Measurements from ENCODE around the gene ZNF805. TPM values are rescaled to one million over a fixed set of nuclear protein-coding genes. Genes with fewer than 3 reads are reported as not detected.
A peak's percentile ranks its signal among the peaks of the same experiment; 100 is the strongest.
"Not testable (repeated sequence)": the region's sequence is repeated elsewhere in the genome, so short reads cannot be mapped to it uniquely, and the experiment has no call there.

The ZNF805 gene
- total RNA-seq, 2 donors from 2014 or later = 12.9 to 15.5 TPM

GRCh38 chr19:57253767-57254166 lies 13.3 kb downstream of the ZNF805 start:
- not testable (repeated sequence) for DNase-seq (ENCODE audit: low spot score)
- intact Hi-C loops (cut with DNase I) = loop anchor here in 1 of 2 donors (2.0 kb wide), 1 partner anchor 27 kb away; no protein-coding TSS in a partner anchor

- intact Hi-C loops (cut with DNase I) = no loop called here
- no peak for DNase-seq (ENCODE audit: low spot score)
These were observed 21.6 kb downstream of the ZNF805 start for GRCh38 chr19:57262044-57262443.

DNA sequence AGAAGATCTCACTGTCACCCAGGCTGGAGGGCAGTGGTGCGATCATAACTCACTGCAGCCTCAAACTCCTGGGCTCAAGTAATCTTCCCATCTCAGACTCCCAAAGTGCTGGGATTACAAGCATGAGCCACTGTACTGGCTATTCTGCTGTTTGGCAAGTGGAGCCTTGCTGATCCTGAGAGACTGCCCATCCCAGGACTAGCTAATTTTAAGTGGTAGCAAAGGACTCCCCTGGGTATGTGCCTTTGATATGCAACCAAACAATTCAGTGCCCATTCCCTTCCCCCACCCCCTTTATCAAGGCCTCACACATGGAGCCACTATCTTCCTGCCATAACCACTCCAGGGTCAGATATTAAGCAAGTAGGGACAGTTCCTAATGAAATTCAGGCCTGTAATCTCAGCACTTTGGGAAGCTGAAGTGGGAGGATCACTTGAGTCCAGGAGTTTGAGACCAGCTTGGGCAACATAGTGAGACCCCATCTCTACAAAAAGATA lies 22.9 kb downstream of the ZNF805 start:
- intact Hi-C loops (cut with DNase I) = no loop called here
- DNase-seq (ENCODE audit: low spot score) = no peak

DNA sequence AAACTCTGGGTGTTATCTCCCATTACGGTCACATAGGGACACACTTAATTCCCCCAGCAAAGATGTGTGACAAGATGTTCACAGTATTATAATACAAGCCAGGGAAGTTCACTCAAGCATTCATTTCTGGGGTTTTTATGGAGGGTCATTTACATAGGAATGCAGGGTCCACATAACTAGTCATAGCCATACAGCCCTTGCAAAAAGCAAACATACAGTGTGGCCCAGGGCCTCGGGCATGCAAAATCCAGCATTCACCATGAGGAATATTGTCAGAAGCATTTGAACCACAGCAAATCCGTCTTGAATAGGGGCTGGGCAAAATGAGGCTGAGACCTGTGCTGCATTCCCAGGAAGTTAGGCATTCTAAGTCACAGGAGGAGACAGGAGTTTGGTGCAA lies 26.9 kb downstream of the ZNF805 start:
- intact Hi-C loops (cut with DNase I) = no loop called here
- no peak for DNase-seq (ENCODE audit: low spot score)

DNA sequence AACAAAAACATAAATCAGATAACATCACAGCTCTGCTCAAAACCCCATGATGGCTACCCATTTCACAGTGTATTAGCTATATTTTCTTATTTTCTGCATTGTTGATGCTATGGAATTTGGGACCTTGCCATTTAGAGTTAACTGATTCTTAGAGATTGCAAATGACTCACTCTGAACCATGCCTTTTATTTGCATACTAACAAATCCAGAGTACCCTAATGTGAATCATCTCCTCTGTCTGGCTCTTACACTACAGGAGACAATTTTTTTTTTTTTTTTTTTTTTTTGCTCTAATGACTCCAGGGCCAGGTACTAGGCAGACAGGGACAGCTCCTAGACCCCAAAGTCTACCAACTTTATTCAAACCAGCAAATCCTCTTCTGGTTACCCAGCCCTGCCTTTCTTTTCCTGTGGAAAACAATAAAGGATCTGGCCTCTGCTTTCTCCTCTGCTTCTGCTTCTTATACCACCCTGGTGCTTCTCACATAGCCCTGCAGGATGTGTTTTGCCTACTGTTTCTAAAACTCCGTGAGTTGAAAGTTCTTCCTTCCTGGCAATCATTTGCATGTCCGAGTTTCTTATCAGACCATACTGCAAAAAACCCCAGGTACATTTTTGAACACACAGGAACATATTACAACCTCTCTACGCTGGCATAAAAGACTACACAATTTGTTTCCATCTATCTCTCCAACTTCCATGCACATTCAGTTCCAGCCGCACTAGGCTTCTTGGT lies 29.3 kb downstream of the ZNF805 start:
- DNase-seq (ENCODE audit: low spot score) = no peak
- intact Hi-C loops (cut with DNase I) = no loop called here

DNA sequence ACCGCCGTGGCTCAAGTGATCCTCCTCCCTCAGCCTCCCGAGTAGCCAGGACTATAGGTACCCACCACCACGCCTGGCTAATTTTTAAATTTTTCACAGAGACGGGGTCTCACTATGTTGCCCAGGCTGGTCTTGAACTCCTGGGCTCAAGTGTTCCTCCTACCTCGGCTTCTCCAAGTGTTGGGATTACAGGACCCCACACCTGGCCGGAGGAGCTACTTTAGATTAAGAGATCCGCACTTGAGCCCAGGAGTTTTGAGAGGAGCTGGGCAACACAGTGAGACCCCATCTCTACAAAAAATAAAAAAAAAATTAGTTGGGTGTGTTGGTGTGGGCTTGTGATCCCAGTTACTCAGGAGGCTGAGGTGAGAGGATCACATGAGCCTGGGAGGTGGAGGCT lies 30.8 kb downstream of the ZNF805 start:
- intact Hi-C loops (cut with DNase I) = no loop called here
- DNase-seq (ENCODE audit: low spot score) = no peak

DNA sequence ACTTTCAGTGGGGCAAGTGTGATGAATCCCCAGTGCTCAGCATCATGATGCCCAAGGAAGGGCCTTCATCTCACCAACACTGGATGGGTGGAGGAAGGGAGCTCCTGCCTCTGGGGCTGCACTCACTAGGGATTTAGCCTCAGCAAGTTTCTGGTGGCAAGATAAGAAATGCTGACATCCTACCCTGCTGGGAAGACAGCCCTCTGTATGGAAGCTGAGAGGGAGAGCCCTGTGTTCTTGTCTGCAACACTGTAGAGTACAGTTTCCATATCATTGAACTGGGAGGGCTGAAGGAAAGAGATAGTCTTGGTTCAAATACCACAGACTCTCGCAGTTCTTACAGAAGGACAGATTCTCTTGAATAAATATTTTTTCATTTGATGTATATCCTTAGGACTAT lies 32.6 kb downstream of the ZNF805 start:
- no peak for DNase-seq (ENCODE audit: low spot score)
- intact Hi-C loops (cut with DNase I) = no loop called here

- intact Hi-C loops (cut with DNase I) = loop anchor here in 1 of 2 donors (5.0 kb wide), 1 partner anchor 34 kb away; the partner anchor contains the start of gene ZNF805
- no peak for DNase-seq (ENCODE audit: low spot score)
These were observed 36.0 kb downstream of the ZNF805 start for GRCh38 chr19:57276430-57276829.

DNA sequence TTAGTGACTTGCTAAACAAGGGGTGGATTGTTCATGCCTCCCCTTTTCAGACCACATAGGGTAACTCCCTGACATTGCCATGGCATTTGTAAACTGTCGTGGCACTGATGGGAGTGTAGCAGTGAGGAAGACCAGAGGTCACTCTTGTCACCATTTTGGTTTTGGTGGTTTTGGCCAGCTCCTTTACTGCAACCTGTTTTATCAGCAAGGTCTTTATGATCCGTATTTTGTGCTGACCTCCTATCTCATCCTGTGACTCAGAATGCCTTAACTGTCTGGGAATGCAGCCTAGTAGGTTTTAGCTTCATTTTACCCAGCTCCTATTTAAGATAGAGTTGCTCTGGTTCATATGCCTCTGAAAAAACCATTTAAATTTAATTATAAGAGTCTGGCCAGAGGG lies 38.0 kb downstream of the ZNF805 start:
- intact Hi-C loops (cut with DNase I) = loop anchor here in 1 of 2 donors (5.0 kb wide), 1 partner anchor 36 kb away; the partner anchor contains the start of gene ZNF805

GRCh38 chr19:57279418-57280164 lies 39.2 kb downstream of the ZNF805 start:
- peak; percentile 98 for DNase-seq (ENCODE audit: low spot score)
- intact Hi-C loops (cut with DNase I) = loop anchor here in 1 of 2 donors (5.0 kb wide), 1 partner anchor 37 kb away; the partner anchor contains the start of gene ZNF805

More for the DNA sequence above, 38.0 kb downstream of the ZNF805 start:
- DNase-seq (ENCODE audit: low spot score) = not testable (repeated sequence)

DNA sequence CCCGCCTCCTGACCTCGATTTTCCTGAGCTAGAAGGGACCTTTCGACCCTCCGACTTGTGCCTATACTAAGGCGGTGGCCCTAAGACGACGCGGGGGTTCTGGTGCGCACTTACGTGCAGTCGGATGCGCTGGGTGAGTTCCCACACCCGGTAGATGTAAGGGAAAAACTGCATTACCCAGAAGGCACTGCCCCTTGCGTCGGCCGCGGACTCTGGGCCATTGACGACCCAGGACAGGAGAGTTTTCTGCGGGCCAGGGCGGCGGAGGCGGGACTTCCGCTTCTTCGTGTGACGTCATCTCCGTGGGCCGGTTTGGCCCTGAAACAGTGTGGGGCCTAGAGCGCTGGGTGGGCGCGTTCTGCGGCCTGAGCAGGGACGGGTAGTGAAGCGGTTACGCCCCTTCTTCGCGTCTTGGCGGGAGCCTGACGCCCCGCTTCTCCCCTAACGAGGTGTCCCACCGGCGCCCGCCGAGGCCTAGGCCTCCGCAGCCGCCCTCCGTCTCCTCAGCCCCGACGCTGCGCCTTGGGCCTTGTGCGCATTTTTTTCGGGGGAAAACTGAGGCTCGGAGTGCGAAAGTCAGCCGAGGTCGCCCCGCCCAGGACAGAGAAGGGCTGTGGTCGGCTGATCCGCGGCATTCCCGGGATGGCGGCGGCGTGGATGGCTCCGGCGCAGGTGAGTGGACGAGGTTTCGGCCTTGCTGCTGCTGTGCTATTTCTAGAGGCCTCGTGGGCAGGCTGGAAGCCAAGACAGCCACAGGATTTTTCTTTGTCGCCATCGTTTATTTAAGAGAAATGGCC lies 39.9 kb downstream of the ZNF805 start, which contains the start of gene ZNF460:
Gene ZNF460, plus strand, starts transcription at position 321 of the 797 bp plus-strand sequence. Its CDS starts 322 bp downstream, at position 643.
- peak; percentile 99 for DNase-seq (ENCODE audit: low spot score)
- intact Hi-C loops (cut with DNase I) = no loop called here

DNA sequence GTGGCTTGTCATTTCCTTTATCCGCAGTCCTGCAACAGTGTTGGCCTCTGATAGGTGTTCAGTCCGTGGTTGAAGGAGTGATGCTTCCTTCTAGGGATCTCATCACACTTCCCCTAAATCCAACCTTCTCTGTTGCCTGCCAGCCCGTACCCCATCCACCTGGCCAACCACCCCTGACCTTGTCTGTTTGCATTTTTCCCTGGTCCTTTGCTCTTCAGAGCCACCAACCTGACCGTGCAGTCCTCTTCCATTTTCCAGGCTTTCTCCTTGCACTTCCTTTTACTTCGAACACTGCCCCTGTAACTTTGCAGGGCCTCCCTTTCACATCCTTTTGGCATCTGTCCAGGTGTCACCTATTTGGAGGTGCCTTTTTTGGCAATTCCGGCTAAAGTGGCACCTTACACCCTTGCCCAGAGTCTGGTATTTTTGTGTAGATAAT lies 40.5 kb downstream of the ZNF805 start:
- no peak for DNase-seq (ENCODE audit: low spot score)
- intact Hi-C loops (cut with DNase I) = no loop called here

GRCh38 chr19:57282011-57282643 lies 41.7 kb downstream of the ZNF805 start:
- intact Hi-C loops (cut with DNase I) = no loop called here
- no peak for DNase-seq (ENCODE audit: low spot score)

GRCh38 chr19:57288373-57288772 lies 47.9 kb downstream of the ZNF805 start:
- intact Hi-C loops (cut with DNase I) = no loop called here
- DNase-seq (ENCODE audit: low spot score) = no peak

DNA sequence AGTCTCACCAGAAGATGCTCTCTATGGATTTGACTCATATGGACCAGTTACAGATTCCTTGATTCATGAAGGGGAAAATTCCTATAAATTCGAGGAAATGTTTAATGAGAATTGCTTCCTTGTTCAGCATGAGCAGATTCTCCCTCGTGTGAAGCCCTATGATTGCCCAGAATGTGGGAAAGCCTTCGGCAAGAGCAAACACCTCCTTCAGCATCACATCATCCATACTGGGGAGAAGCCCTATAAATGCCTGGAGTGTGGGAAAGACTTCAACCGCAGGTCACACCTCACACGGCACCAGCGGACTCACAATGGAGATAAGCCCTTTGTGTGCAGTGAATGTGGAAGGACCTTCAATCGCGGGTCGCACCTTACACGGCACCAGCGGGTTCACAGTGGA lies 50.5 kb downstream of the ZNF805 start:
- DNase-seq (ENCODE audit: low spot score) = no peak
- intact Hi-C loops (cut with DNase I) = no loop called here

DNA sequence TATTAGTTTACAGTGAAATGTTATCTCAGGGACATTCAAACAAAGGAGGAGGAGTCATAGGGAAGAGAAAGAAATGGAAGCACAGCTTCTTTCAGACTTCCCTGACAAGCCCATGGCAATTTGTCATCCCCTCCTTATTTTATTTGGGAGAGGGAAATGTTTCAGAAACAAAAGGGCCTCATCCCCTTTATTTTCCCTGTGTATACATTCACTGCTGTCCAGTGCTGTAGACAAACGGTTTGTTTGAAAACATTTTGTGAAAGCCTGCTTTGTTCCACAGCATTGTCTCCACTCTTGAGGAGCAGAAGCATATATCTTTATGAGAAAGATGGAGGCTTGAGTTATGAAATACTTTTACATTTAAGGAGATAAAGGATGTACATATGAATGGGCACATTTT lies 52.1 kb downstream of the ZNF805 start:
- DNase-seq (ENCODE audit: low spot score) = no peak
- intact Hi-C loops (cut with DNase I) = no loop called here

DNA sequence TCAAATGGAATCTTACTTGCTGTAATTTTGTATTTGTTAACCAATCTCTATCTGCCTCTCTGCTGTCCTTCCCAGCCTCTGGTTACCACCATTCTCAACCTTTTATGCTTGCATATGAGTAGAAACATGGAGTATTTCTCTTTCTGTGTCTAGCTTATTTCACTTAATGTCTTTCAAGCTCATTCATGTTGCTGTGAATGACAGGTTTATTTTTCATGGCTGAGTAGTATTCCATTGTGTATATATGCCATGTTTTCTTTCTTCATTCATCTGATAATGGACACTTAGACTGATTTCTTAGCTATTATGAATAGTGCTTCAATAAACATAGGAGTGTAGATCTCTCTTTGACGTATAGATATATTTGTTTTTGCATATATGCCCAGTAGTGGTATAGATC lies 53.3 kb downstream of the ZNF805 start:
- DNase-seq (ENCODE audit: low spot score) = no peak
- intact Hi-C loops (cut with DNase I) = no loop called here

- no peak for DNase-seq (ENCODE audit: low spot score)
- intact Hi-C loops (cut with DNase I) = no loop called here
These were observed 61.6 kb downstream of the ZNF805 start for GRCh38 chr19:57302020-57302465.

Data from posterior vena cava (tissue), 2 donors.